ENCODE data around the gene AQP3.

The AQP3 gene

DNA sequence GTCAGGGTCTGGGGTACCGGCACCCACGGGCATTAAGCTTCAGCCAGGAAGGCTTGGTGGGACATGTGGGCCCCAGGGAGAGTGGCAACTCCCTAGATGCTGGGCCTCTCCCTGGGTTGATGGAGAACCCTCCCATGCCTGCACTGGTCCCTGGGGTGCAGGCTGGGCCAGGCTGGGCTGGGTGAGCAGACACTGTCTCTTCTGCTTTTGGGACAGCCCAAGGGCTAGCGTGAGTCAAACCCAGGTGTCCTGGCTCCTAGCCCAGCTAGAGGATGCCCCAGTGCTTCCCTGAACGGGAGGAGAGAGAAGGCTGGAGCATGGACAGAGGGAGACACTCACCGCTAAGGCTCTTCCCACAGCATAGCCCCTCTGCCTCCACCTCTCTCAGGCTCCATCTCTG is 39.3 kb downstream of the AQP3 start:
- Histone ChIP-seq H3K9me3 (ENCODE audit: control insufficient read depth, insufficient read depth, low read length) (no peaks in the 10 kb centered on the region), H3K27me3 (ENCODE audit: control insufficient read depth, low read length) (no peaks in the 10 kb centered on the region), H3K79me2 (ENCODE audit: control insufficient read depth, low read length) (no peaks in the 10 kb centered on the region), H3K4me3 (ENCODE audit: low read length) (no peak overlapping the region), H3K36me3 (ENCODE audit: control insufficient read depth, low read length) (no peaks in the 10 kb centered on the region), H3K4me1 (ENCODE audit: control insufficient read depth, low read length) (no peaks in the 10 kb centered on the region), H3K9me2 (replicated peaks; ENCODE audit: control insufficient read depth, low read length) (no peaks in the 10 kb centered on the region), H4K20me1 (ENCODE audit: control insufficient read depth, insufficient read depth, low read depth, low read length) (no peaks in the 10 kb centered on the region), H3K4me2 (ENCODE audit: low read length) (no peak overlapping the region), H3K27ac (ENCODE audit: low read depth, low read length) (no peak overlapping the region), H3F3A (ENCODE audit: control insufficient read depth, insufficient read depth) (no peaks in the 10 kb centered on the region)
- TF ChIP-seq EZH2phosphoT487 (IDR thresholded peaks at IDR 0.05; ENCODE audit: borderline replicate concordance, low read length) = no peak
- TF ChIP-seq, protein P1, sequence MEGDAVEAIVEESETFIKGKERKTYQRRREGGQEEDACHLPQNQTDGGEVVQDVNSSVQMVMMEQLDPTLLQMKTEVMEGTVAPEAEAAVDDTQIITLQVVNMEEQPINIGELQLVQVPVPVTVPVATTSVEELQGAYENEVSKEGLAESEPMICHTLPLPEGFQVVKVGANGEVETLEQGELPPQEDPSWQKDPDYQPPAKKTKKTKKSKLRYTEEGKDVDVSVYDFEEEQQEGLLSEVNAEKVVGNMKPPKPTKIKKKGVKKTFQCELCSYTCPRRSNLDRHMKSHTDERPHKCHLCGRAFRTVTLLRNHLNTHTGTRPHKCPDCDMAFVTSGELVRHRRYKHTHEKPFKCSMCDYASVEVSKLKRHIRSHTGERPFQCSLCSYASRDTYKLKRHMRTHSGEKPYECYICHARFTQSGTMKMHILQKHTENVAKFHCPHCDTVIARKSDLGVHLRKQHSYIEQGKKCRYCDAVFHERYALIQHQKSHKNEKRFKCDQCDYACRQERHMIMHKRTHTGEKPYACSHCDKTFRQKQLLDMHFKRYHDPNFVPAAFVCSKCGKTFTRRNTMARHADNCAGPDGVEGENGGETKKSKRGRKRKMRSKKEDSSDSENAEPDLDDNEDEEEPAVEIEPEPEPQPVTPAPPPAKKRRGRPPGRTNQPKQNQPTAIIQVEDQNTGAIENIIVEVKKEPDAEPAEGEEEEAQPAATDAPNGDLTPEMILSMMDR (IDR thresholded peaks at IDR 0.05; ENCODE audit: low read depth, low read length, poor library complexity, severe bottlenecking) = no peak

DNA sequence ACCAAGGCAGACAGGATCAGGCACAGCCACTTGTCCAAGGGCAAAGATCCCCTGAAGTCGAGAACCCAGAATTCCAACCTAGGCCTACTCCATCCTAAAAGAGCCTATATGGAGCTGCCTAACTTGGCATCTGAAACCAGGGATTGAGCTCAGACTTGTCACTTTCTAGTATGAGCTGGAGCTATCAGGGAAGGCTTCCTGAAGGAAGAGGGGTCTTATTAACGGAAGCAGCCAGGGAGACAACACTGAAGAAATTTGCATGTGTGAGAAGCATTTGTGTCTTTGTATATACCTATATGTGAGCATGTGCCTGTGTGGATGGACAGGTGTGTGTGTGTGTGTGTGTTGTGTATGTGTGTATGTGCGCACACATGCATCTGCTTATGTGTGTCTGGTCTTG is 40.3 kb downstream of the AQP3 start:
- H3K4me1 ChIP-seq (ENCODE audit: control insufficient read depth, low read length) = no peaks in the 10 kb centered on the region
- H3K9me2 ChIP-seq (replicated peaks; ENCODE audit: control insufficient read depth, low read length) = no peaks in the 10 kb centered on the region
- H3K36me3 ChIP-seq (ENCODE audit: control insufficient read depth, low read length) = no peaks in the 10 kb centered on the region
- H3K27ac ChIP-seq (ENCODE audit: low read depth, low read length) = no peak overlapping the region
- no peaks in the 10 kb centered on the region for H3F3A ChIP-seq (ENCODE audit: control insufficient read depth, insufficient read depth)
- H3K9me3 ChIP-seq (ENCODE audit: control insufficient read depth, insufficient read depth, low read length) = no peaks in the 10 kb centered on the region
- H4K20me1 ChIP-seq (ENCODE audit: control insufficient read depth, insufficient read depth, low read depth, low read length) = no peaks in the 10 kb centered on the region
- no peak overlapping the region for H3K4me3 ChIP-seq (ENCODE audit: low read length)
- no peak overlapping the region for H3K4me2 ChIP-seq (ENCODE audit: low read length)
- no peaks in the 10 kb centered on the region for H3K79me2 ChIP-seq (ENCODE audit: control insufficient read depth, low read length)
- TF ChIP-seq, protein P1 (IDR thresholded peaks at IDR 0.05; ENCODE audit: low read depth, low read length, poor library complexity, severe bottlenecking) = no peak
- TF ChIP-seq EZH2phosphoT487 (IDR thresholded peaks at IDR 0.05; ENCODE audit: borderline replicate concordance, low read length) = no peak
- H3K27me3 ChIP-seq (ENCODE audit: control insufficient read depth, low read length) = no peaks in the 10 kb centered on the region

DNA sequence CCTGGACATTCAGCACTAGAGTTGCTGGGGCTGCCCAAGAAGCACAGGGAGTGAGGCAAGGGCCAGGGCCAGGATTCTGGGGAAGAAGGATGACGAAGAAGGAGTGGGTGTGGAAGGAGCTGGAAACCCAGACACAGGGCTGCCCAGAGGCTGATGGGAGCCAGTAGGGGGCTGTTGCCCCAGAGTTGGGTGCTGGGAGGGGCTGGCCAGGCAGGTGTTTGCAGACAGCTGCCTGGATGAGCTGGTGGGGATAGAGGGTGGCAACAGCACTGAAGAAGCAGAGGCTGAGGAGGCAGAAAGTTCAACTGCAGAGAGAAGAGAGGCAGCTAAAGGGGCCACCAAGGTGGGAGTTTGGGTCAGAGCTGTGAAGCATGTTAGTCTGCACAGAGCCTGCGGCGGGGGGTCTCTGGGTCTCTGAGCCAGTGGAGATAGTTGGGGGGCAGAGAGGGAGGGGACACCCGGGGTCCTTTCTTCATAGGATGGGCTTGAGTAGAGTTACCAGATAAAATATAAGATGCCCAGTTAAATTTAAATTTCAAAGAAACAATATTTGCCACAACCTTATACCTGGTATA is 42.5 kb downstream of the AQP3 start:
- Histone ChIP-seq H3K79me2 (ENCODE audit: control insufficient read depth, low read length) (no peaks in the 10 kb centered on the region), H3K36me3 (ENCODE audit: control insufficient read depth, low read length) (no peaks in the 10 kb centered on the region), H3K27ac (ENCODE audit: low read depth, low read length) (no peak overlapping the region), H3K4me3 (ENCODE audit: low read length) (no peak overlapping the region), H3K4me2 (ENCODE audit: low read length) (no peak overlapping the region), H3K4me1 (ENCODE audit: control insufficient read depth, low read length) (no peaks in the 10 kb centered on the region), H3K27me3 (ENCODE audit: control insufficient read depth, low read length) (no peaks in the 10 kb centered on the region), H4K20me1 (ENCODE audit: control insufficient read depth, insufficient read depth, low read depth, low read length) (no peaks in the 10 kb centered on the region), H3K9me3 (ENCODE audit: control insufficient read depth, insufficient read depth, low read length) (no peaks in the 10 kb centered on the region), H3F3A (ENCODE audit: control insufficient read depth, insufficient read depth) (no peaks in the 10 kb centered on the region), H3K9me2 (replicated peaks; ENCODE audit: control insufficient read depth, low read length) (no peaks in the 10 kb centered on the region)
- TF ChIP-seq, protein P1 (IDR thresholded peaks at IDR 0.05; ENCODE audit: low read depth, low read length, poor library complexity, severe bottlenecking) = no peak
- no peak for TF ChIP-seq EZH2phosphoT487 (IDR thresholded peaks at IDR 0.05; ENCODE audit: borderline replicate concordance, low read length)

Data from DOHH2 (cell line).